ENCODE measurements around the gene ADORA1.

GRCh38 chr1:203216274-203217138, 89.0 kb downstream of the ADORA1 start:
- TF ChIP-seq REST (IDR thresholded peaks at IDR 0.05; ENCODE audit: insufficient read depth in 1 of 2, low read depth in 2 of 2, low read length in 2 of 2) = no peak
- TF ChIP-seq SIN3A (IDR thresholded peaks at IDR 0.05; ENCODE audit: borderline replicate concordance, insufficient read depth, low read length) = no peak
- no peak for TF ChIP-seq POLR2AphosphoS5 (IDR thresholded peaks at IDR 0.05; ENCODE audit: low read depth, low read length)
- TF ChIP-seq TAF1 (IDR thresholded peaks at IDR 0.05; ENCODE audit: borderline replicate concordance, insufficient read depth, low read length) = no peak
- TF ChIP-seq FOXP2 (optimal IDR thresholded peaks at IDR 0.05; ENCODE audit: borderline replicate concordance, extremely low read depth, extremely low read length, insufficient read depth) = no peak

All from PFSK-1 (cell line).